Smooth muscle cell of the brain vasculature (primary cell): ENCODE results near the gene IFNA13.

Experiments used
- DNase-seq: peaks from one replicate; pipeline ENCODE4 v3.0.0-alpha.2; 2012; ENCODE audit warnings: low read depth, low spot score

IFNA13 gene

DNA sequence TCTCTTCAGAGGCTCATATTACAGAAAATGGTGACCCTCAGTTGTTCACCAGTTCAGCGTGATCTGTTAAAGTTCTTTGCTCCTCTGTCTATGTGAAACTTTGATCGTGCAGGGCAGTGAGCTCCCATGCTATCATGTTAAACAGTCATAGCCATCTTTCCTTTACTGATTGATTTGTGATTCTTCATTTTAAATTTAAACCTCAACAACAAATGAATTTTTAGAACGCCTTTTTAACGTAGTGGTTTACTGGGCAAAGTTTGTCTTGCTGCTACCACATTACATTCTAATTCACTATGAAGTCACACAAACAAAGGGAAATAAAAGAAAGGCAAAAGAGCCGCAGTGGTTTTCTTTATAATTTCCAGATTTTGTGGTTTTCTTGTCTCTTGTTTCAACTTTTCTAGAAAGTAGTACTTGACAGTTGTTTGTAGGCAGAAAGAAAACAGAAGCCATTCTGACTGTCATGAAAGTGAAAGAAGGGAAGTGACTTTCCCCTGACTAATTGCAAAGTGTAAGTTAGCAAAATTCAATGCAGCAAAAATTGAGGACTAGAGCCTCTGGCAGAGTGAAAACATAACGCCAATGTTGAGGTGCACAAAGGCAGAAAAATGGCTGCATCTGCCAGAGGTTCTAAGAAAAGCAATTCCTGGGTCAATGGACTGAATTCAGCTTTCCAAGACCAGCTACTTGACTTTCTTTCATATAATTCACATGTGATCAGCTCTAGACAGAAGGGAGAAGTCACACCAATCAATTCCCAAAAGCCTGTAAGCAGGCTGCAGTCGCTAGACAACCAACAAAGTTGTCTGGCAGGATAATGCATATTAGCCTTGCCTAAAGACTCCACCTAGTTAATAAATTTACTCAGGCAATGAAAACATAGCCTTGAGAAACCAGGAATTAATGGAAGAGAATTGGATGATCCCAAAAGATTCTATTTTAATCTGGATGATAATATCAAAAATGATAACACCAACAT, 10.1 kb downstream of the IFNA13 start:
- no peak for DNase-seq

DNA sequence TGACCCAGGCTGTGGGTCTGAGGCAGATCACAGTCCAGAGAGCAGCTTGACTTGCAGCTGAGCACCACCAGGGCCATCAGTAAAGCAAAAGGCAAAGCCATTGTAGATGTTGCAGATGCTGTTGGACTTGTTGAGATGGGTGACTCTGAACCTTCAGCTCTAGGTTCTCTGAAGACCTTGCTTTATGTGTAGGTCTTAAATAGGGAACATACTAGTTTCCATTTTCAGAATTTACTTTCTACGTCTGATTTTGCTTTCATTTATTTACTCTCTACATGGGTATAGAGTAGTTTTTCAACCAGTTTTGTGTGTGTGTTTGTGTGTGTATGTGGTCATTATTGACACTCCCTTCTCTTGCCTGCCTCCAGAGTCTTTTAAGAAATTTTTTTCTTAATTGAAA, 17.1 kb downstream of the IFNA13 start, which contains the start of gene IFNA6:
Gene IFNA6 (minus strand): TSS at position 101 of the 400 bp plus-strand sequence. CDS start 0 bp downstream, at position 101.
- no peak for DNase-seq

DNA sequence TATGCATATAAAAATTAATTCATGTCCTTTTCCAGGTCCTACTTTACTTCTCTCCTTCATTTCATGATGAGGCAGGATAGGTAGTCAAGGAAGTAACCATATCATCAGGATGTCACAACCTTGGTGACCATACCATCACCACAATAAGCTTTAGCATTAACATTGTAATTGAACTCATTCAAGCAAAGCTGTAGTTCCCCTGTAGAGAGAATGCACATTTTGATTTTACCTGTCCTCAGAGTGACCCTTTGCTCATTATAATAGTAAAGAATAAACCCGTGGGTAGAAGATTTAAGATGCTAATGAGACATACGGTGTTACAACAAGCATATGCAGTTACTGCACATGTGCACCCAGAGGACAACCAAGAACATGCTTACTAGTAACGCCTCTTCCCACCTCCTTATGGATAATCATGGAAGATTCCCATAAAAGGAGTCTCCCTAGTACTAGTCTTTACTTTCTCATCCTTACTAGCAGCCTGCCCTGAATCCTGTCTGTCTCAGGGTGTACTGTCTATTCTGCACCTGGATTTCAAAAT, 19.4 kb downstream of the IFNA13 start:
- no peak for DNase-seq

DNA sequence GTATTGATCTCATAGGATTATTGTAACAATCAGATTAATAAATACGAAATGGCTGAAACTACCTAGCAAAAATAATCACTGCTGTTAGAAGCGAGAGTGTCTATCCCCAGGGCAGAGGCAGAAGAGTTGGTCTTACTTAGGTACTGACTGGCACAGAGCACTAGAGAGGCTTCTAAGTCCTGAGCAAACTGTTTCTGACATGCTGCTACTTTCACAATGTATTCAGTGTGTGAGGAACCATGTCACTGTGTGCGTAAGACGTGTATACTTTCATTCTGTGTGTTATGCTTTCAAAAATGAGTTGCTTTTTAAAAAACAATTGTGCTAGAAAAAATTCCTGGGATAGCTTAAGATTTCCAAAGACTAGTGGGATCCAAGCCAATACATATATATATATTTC, 27.1 kb downstream of the IFNA13 start:
- no peak for DNase-seq

DNA sequence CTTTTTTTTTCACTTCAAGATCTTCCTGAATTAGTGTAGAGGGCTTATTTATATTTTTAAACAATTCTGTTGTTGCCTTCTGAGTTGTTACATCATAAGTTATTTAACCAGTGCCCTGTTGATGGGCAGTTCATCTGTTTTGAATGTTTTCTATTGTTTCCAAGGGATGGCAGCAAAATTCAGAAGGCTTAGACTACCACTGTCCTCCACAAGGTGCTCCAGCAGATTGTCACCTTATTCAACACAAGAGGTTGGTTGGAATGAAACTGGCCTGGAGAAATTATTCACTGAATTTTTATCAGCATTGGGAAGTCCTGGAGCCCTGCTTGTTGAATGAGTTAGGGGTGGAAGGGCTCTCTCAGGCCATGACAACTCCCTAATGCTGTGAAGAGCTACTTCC, 31.4 kb downstream of the IFNA13 start:
- no peak for DNase-seq

DNA sequence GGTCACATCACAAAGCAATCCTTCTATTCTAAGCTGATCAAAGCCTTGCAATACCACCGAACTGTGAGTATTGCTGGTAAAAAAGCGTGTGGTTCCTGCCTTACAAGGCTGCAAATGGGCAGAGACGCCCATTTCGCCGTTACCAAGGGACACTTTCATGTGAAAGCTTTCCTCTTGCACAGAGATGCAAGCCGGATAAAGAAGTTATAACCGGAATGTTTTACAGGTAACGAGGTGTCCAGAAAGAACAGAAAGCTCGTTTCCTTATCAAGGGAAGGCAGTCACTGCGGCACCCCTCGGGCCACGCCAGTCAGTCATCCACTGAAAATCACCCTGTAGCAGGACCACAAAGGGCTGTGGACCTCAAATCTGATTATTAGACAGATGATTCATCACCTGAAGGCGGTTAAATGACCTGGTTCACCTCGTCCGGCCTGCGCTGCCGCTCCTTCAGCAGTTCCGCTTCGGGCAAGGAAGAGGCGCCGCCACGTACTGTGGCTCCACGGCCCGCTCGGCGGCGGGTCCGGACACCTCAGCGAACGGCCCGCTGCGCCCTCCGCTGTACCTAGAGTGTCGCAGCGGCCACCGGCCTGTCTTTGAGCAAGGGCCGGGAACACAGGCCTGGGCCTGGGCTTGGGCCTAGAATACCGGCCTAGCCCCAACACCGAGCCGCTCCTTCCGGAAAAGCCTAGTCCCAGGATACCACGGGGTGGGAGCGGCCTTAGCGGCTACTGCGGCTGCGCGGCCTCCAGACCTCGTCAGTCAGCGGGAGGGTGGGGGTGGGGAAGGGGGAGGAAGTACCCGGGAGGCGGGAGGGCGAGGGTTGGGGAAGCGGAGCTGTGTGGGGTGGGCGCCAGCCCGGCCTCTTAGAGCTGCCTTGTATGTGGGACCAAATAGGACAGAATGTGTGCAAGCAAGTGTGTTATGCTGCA, 32.9 kb downstream of the IFNA13 start, which contains the start of gene KLHL9:
Gene KLHL9 (minus strand): TSS at position 704 of the 932 bp plus-strand sequence. CDS start 545 bp downstream, at position 159.
- peak; percentile 79 for DNase-seq

DNA sequence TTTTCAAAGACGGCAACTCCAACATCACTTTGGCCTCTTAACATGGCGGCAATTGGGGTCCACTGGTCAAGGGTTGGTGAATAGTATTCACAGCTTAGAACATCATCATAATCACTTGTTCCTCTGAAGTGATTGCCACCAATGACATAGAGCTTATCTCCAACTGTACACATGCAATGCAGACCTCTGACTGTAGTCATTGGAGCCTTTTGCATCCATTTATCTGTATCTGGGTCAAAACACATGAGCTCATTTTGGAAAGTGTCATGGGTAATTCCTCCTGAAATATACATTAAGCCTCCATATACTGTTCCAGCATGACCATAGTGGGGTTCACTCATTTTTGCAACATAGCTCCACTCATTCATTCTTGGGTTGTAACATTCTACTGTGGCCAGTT, 34.6 kb downstream of the IFNA13 start:
- DNase-seq = no peak

DNA sequence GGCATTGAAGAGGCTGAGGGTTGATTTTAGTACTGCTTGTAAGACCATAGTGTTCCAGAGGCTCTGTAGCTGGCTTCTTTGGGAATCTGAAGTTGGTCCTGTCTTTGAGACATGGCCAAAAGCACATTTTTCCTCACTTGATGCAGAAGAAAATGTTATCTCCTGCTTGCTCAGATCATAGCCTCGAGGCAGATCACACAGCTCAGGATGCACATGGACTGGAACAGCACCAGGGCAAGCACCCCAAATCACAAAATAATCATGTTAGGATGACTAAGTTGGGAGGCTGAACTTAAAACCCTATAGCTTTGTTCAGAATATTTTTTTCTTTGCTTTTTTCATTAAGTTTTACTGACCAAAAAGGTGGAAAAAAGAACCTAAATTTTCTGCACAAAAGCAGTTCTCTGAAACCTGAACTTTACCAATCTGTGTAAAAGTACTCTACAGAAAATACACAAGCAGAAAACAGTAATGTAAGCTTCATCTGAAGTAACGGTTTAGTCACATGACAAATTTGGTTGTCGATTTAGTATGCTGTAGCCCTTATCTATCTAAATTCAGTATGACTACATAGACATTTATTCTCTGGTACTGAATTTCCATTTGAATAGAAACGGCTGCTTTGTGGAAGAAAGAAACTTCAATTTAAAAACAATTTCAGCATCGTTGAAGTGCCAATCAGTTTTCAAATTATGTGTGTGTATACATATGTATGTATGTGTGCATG, 36.0 kb downstream of the IFNA13 start:
- no peak for DNase-seq

DNA sequence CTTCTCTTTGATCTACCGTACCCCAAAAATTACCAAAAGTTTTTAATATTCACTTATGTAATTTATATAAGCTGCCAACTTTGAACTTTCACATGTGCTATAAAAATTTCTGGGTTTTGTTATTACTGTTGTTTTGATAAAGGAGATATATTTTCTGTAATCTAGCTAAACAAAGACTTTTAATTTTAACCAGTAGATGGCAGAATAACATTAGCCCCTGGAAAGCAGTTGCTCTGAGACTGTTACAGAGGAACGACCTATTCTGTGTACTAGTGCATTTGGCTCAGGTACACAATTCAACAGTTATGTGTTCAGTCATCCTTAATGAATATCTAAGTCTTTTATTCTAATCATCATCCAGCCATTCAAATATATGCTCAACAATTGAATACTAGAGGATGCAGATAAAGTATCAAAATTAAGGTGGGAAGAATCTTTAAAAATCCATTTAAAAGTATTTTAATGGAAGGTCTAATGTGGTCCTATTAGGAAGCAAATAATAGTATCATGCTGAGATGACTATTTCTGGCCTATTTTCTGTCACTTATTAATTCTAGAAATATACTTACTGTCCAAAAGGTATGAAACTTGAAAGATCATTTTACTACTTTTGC, 41.2 kb downstream of the IFNA13 start:
- DNase-seq = no peak

DNA sequence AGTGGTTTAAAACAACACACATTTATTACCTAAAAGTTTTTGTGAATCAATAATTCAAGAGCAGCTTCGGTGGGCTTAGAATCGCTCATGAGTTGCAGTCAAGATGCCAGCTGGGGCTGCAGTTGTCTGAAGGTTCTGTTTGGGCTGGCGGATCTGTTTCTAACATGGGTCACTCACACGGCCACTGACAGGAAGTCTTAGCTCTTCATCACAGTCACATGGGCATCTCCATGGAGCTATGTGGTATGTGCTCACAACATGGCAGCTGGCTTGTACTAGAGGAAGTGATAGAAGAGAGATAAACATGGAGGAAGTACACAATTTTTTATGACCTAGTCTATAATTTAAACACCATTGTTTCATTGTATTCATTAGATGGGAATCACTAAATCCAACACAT, 43.8 kb downstream of the IFNA13 start:
- DNase-seq = no peak

DNA sequence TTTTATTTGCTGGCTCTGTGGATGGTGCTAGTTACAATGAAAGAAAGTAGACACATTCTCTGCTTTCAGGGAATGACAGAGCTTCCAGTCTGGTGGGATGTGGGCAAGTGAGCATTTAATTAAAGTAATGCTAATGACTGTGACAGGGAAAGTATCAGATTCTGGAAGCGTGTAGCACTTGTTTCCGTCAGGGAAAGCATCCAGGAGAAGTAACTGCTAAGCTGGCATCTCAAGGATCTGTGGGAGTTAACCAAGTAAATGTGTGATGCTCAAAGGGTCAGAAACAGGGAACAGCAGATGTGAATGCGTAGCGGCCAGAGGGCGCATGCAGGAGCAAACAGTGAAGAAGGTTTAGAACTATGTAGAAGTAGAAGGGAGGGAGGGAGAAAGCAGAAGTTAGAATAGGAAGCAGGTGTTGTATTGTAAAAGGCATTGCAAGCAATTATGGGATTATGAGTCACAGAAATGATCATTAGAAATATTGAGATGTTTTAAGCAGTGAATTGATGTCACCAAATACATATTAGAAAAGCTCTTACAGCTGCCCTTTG, 44.9 kb downstream of the IFNA13 start:
- no peak for DNase-seq

DNA sequence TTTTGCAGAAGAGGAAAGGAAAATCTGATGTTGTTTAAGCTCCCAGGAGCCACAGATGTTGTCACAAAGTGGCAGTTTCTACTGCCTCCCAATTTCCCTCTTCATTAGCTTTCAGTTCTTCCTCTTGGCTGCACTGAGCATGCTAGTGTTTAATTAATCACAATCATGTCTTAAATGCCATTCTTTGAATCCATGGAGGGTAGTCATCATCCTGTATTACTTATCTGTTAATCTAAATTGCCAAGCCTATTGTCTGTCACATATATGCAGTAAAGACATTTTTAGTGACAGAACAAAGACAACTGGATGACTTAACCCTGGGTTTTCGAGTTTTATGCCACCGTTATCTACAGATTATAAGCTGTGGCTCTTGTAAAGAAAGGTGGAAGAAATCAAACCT, 47.4 kb downstream of the IFNA13 start:
- DNase-seq = no peak

DNA sequence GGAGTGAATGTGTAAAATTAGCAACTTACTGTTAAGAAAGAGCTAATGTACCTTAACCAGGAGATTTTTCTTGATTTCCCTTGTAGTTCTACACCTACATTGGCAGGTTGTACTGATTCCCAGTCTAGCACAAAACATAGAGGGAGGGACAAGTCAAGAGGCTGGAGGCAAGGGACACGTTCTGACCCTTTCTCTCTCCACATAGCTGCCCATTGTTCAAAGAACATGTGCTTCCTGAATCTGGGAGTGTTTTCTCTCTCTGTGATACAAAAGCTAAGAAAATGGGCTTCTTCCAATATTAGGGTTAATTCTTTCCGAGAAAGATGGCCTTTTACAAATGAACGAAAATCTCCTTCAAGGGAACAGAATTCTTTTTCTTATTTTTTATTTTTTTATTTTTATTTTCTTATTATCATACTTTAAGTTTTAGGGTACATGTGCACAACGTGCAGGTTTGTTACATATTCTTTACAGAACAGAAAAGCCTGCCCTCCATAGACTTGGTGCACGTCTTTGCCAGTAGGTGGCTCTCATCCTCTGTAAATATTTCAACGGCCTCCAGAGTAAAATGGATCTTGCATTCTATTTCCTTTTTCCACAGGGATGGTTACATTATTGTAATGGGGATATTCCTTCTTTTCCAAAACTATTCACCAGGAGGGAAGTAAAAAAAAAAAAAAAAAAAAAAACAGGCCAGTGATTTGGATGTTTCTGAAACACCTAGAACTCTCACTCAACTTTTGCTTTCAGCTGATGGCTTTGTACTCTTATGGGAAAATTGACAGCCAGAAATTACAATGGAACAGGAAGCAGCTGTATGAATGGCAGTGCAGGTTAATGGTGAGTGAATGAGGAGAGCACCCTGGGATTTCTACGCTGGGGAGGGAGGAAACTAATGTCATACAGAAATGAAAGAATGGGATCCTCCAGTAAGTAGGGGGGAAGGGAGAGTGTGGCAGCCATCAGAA, 49.6 kb downstream of the IFNA13 start:
- no peak for DNase-seq
